Measurements from ENCODE around the gene KRTAP5-5.
"Not testable (repeated sequence)": the region's sequence is repeated elsewhere in the genome, so short reads cannot be mapped to it uniquely, and the experiment has no call there.

- TF ChIP-seq POLR2A, CTCF (IDR thresholded peaks at IDR 0.05): not testable (repeated sequence)
Measured at GRCh38 chr11:1589191-1589963, 40.2 kb upstream of the KRTAP5-5 start.

Data from prostate gland (tissue), 2 donors.